Keratinocyte (primary cell): ENCODE data around the gene LRIG2. TPM values are rescaled to one million over a fixed set of nuclear protein-coding genes. Genes with fewer than 3 reads are reported as not detected.

Experiments
- DNase-seq: peaks from one replicate; pipeline ENCODE4 v3.0.0-alpha.2; 2011; ENCODE audit warnings: low read depth, missing footprints, low spot score
- FAIRE-seq: peaks from 2 replicates; lab custom pipeline; 2011; peaks lifted over from hg19 to GRCh38; lab: Jason Lieb, UNC
- H2AFZ ChIP-seq: 2 replicates; pipeline ENCODE4 v1.6.0; 2012; ENCODE audit warnings: low read length, control low read depth, inconsistent platforms; ENCODE audit not compliant: control insufficient read depth
- H3K27ac ChIP-seq: 2 replicates; pipeline ENCODE4 v1.5.1; 2011; ENCODE audit warnings: low read length; ENCODE audit not compliant: control insufficient read depth, insufficient read depth
- H3K27me3 ChIP-seq: 3 replicates; pipeline ENCODE4 v1.6.0; 2011; ENCODE audit warnings: low read length; ENCODE audit not compliant: control insufficient read depth, insufficient read depth; ENCODE audit errors: extremely low read depth
- H3K36me3 ChIP-seq, 2 experiments: 2 replicates in 1 of 2; 3 replicates in 1 of 2; pipeline ENCODE4 v1.5.1; 2011; ENCODE audit warnings: low read length in 2 of 2, mild to moderate bottlenecking in 1 of 2; ENCODE audit not compliant: control insufficient read depth in 2 of 2, insufficient read depth in 2 of 2; ENCODE audit errors: extremely low read depth in 1 of 2
- H3K4me1 ChIP-seq: 3 replicates; pipeline ENCODE4 v1.5.1; 2011; ENCODE audit warnings: low read length; ENCODE audit not compliant: control insufficient read depth, insufficient read depth; ENCODE audit errors: extremely low read depth
- H3K4me2 ChIP-seq: 3 replicates; pipeline ENCODE4 v1.6.0; 2011; ENCODE audit warnings: low read depth, low read length; ENCODE audit not compliant: control insufficient read depth, insufficient read depth; ENCODE audit errors: extremely low read depth
- H3K4me3 ChIP-seq, 3 experiments: fragments of 200-600 bp in 1 of 3; sonication (generic) in 1 of 3; 2 replicates in 2 of 3; 3 replicates in 1 of 3; pipeline ENCODE4 v1.5.1; 2011 to 2016; ENCODE audit warnings: low read length in 3 of 3, mild to moderate bottlenecking in 3 of 3, control low read depth in 2 of 3, inconsistent platforms in 1 of 3, low read depth in 1 of 3, mixed read lengths in 1 of 3, mixed run types in 1 of 3, moderate library complexity in 1 of 3; ENCODE audit not compliant: control insufficient read depth in 2 of 3, insufficient read depth in 2 of 3; ENCODE audit errors: extremely low read depth in 1 of 3
- H3K79me2 ChIP-seq: 2 replicates; pipeline ENCODE4 v1.6.0; 2012; ENCODE audit warnings: low read length; ENCODE audit not compliant: control insufficient read depth, insufficient read depth
- H3K9ac ChIP-seq: 3 replicates; pipeline ENCODE4 v1.6.0; 2011; ENCODE audit warnings: low read length; ENCODE audit not compliant: control insufficient read depth, insufficient read depth; ENCODE audit errors: extremely low read depth
- H3K9me1 ChIP-seq: 3 replicates; pipeline ENCODE4 v1.6.0; 2011; ENCODE audit warnings: low read length; ENCODE audit not compliant: control insufficient read depth, insufficient read depth; ENCODE audit errors: extremely low read depth
- H3K9me3 ChIP-seq: 2 replicates; pipeline ENCODE4 v1.5.1; 2012; ENCODE audit warnings: low read depth, low read length; ENCODE audit not compliant: control insufficient read depth
- H4K20me1 ChIP-seq: 3 replicates; pipeline ENCODE4 v1.6.0; 2011; ENCODE audit warnings: low read length; ENCODE audit not compliant: control insufficient read depth, insufficient read depth; ENCODE audit errors: extremely low read depth
- CTCF ChIP-seq, 3 experiments: IDR thresholded peaks in 1 of 3; conservative IDR thresholded peaks in 1 of 3; optimal IDR thresholded peaks in 1 of 3; 2 replicates in 2 of 3; 3 replicates in 1 of 3; pipeline versions ENCODE3 to v1.5.1; 2011; ENCODE audit warnings: low read length in 3 of 3, mild to moderate bottlenecking in 3 of 3, moderate library complexity in 2 of 3, control low read depth in 1 of 3, inconsistent platforms in 1 of 3; ENCODE audit not compliant: insufficient read depth in 2 of 3; ENCODE audit errors: extremely low read depth in 1 of 3
- EZH2 ChIP-seq: IDR thresholded peaks from one replicate; pipeline ENCODE4 v1.6.1; 2012; ENCODE audit warnings: inconsistent platforms, mild to moderate bottlenecking, low read length, moderate library complexity
- dilution Hi-C: fragments of 300-500 bp; cut with MboI; formaldehyde crosslinking; loops from one replicate; pipeline ENCODE4 v1.7.0; 2020; ENCODE audit warnings: low sequenced_read_pairs; ENCODE audit not compliant: extremely low pct_ligation_motif_present
- polyA plus RNA-seq, 5 experiments: library from polyadenylated mRNA; depleted of rRNA in 3 of 5; stranded (reverse) in 3 of 5; stranded (forward) in 1 of 5; unstranded in 1 of 5; fragments of >200 nt; gene quantifications; 1 replicate in 1 of 5; 2 replicates in 3 of 5; 3 replicates in 1 of 5; pipeline versions ENCODE4 v1.2.1 to v1.2.3, GENCODE V29; 2011 to 2012; ENCODE audit warnings: missing spikeins in 2 of 5, low read depth in 1 of 5, low replicate concordance in 1 of 5

Gene LRIG2
- polyA plus RNA-seq, 1 donor (not counting 4 experiments of a cell fraction or from before 2014, with no cell fraction given): 12.5 TPM

DNA sequence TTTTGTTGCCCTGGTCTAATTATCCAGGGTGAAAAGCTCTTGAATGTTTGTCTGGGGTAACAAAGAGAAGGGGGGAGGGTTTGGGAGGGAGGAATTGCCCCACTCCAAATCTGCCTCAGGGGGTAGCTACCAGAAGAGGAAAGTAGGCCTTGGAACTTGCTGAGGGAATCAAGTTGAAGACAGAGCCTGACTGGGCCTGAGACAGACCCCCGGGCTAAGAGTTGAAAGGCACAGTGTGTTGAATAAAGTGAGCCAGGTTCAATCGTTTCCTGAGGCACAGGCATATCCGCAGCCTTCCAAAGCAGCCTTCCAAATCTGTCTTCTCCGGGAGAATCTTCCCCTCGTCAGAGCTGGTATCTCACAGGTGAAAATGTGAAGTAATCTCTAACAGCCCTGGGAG is 96.6 kb downstream of the LRIG2 start:
- Histone ChIP-seq H2AFZ (no peak overlapping the region), H3K4me3 (no peak overlapping the region), H3K9ac (no peak overlapping the region), H4K20me1 (no peaks in the 10 kb centered on the region), H3K36me3 (no peaks in the 10 kb centered on the region), H3K4me1 (no peaks in the 10 kb centered on the region), H3K27ac (no peak overlapping the region), H3K9me1 (no peaks in the 10 kb centered on the region), H3K4me2 (no peak overlapping the region), H3K9me3 (no peaks in the 10 kb centered on the region), H3K79me2 (no peaks in the 10 kb centered on the region), H3K27me3 (no peaks in the 10 kb centered on the region)
- dilution Hi-C loops: no loop called here
- no peak for TF ChIP-seq CTCF (optimal IDR thresholded peaks at IDR 0.05 in 1 of 3, IDR thresholded peaks at IDR 0.05 in 1 of 3, conservative IDR thresholded peaks at IDR 0.05 in 1 of 3; ENCODE audit: extremely low read depth in 1 of 3, insufficient read depth in 2 of 3, low read length in 3 of 3)
- no peak for TF ChIP-seq EZH2
- DNase-seq: no peak
- no peak for FAIRE-seq

GRCh38 chr1:113170519-113170918 is 97.5 kb downstream of the LRIG2 start:
- Histone ChIP-seq H2AFZ (no peak overlapping the region), H3K27ac (no peak overlapping the region), H3K9me3 (no peaks in the 10 kb centered on the region), H4K20me1 (no peaks in the 10 kb centered on the region), H3K9ac (no peak overlapping the region), H3K27me3 (no peaks in the 10 kb centered on the region), H3K4me1 (no peaks in the 10 kb centered on the region), H3K79me2 (no peaks in the 10 kb centered on the region), H3K9me1 (no peaks in the 10 kb centered on the region), H3K4me3 (no peak overlapping the region), H3K36me3 (no peaks in the 10 kb centered on the region), H3K4me2 (no peak overlapping the region)
- dilution Hi-C loops: no loop called here
- TF ChIP-seq EZH2 (no peak), CTCF (optimal IDR thresholded peaks at IDR 0.05 in 1 of 3, IDR thresholded peaks at IDR 0.05 in 1 of 3, conservative IDR thresholded peaks at IDR 0.05 in 1 of 3; ENCODE audit: extremely low read depth in 1 of 3, insufficient read depth in 2 of 3, low read length in 3 of 3) (no peak)
- DNase-seq: no peak
- FAIRE-seq: no peak
